GM21367 (cell line): ENCODE measurements around the gene WNT8A.

Experiments
- ATAC-seq: cut with Tn5 transposase; IDR thresholded peaks from one replicate; pipeline ENCODE4 v1.9.1; 2021; ENCODE audit not compliant: unreplicated experiment

WNT8A gene

GRCh38 chr5:138091685-138092084 lies 7.9 kb downstream of the WNT8A start:
- no peak for ATAC-seq

GRCh38 chr5:138092301-138092700 lies 8.5 kb downstream of the WNT8A start:
- no peak for ATAC-seq

- no peak for ATAC-seq
Observed at GRCh38 chr5:138093036-138093435, 9.2 kb downstream of the WNT8A start.

DNA sequence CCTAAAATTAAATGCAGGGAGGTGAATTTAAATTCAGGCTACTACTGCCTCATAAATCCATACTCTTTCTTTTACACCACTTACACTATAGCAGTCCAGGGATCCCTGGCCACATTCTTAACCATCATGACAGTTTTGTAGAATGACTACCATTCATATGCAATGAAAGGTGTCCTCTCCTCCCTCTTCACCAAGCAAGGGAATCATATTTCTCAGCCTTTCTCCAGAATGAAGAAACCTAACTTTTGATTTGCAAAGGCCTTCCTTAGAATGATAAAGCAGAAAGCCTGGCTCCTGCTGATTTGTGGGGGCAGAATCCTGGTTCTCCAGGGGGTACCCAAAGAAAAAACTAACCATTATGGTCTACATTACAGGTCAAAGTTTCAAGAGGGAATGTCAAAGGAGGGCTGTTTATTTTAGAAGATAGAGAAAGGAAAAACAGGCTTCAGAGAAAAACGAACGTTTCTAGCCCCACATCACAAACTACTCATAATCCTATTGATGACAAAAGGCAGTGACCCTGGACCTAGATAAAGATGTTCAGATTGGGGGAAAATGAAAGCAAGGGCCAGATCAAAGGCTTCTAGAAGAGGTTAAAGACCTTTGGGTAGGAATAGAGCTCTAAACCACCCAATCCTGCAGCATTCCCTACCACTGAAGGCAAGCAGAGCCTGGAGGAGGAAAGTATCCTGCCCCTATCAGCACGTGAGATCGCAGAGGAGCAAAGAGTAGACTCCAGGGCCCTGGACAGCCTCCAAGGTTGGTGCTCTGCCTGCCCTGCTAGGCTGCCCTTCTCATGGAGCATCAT lies 11.5 kb downstream of the WNT8A start:
- ATAC-seq, result no peak

DNA sequence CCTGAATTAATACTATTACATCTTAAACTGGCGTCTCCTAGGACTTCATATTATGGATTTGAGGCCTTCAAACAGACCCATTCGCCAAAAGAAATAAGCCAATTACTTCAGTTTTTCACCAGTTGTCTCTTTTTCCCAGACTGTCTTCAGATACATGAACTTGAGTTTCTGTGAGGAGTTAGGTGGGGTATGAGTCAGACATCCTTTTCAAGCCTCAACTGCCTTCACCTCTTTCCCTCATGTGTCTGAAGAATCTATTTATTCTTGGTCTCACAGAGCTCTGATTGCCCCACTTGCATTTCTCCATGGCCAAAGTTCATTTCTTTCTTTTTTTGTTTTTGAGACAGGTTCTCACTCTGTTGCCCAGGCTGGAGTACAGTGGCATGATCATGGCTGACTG lies 12.5 kb downstream of the WNT8A start:
- ATAC-seq, result no peak

DNA sequence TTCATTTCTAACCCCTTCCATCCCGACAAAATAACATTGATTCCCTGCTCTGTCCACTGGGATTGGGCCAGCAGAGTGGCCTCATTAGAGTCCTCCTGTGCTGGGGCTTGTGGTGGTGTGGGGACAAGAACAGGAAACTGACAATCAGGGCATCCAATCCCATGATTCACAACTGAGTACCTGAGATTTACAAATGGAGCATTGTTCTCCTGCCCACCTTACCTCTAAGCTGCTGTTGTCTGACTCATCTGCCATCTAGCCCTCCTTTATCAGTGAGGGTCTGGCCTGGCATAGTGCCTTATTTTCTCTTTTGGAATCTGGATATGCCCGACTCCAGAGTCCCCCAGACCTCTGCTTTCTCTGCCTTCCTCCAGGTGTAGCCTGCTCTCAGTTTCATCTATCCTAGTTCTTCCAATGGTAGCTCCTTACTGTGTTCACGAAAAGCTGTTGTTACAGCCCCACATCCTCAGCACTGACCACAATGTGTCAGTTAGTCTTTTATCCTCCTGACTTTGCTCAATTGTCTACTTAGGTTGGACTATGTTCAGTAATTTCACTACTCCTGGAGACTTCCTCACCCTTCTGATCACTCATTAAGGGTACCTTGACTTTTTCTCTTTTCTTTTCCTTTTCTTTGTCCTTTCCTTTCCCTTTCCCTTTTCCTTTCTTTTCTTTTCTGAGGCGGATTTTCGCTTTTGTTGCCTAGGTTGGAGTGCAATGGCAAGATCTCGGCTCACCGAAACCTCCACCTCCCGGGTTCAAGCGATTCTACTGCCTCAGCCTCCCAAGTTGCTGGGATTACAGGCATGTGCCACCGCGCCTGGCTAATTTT lies 13.4 kb downstream of the WNT8A start:
- no peak for ATAC-seq

DNA sequence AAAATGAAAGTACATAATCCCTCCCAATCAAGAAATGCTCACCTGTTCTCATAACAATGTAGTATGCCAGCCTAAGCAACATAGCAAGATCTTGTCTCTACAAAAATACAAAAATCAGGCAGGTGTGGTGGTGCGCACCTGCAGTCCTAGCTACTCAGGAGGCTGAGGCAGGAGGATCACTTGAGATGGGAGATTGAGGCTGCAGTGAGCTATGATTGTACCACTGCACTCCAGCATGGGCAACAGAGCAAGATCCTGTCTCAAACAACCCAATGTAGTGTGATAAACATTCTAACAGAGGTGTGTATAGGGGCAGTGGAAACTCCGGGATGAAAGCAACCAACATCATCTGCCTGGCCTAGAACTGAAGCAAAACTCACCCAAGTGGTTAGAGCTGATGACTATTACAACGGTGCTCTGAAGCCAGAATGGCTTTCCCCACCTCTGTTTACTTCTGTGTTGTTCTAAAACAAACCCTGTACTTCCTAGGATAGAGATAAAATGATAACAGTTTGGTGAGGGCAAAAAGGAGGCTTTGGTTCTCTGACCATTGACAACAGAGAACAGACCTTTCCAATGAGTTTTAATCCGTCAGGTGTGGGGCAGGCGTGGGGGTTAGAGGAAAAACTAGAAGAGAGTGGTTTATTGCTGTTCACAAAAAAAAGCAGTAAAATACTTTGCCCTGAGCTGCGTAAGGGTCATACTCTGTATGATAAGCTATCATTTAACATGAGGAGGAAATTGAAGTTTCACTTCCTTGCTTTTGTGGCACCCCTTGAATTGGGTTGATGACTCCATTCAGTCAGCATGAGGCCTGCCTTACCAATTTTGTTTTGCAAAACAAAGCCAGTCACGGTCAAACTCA lies 18.9 kb downstream of the WNT8A start:
- no peak for ATAC-seq

DNA sequence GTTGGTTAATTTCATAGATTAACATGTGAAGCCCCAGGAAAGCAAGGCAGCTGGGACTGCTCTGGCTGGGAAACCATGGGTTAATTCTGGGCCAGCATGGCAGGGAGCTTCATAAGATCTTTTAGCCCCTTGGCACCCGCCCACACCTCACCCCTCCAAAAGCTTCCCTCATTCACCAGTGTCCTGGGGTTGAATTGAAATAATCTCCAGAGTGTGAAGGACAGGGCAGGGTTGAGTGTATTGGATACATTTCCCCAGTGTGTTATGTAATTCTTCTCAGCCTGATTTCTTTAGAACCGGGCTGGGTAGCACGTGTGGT lies 19.4 kb downstream of the WNT8A start:
- no peak for ATAC-seq

DNA sequence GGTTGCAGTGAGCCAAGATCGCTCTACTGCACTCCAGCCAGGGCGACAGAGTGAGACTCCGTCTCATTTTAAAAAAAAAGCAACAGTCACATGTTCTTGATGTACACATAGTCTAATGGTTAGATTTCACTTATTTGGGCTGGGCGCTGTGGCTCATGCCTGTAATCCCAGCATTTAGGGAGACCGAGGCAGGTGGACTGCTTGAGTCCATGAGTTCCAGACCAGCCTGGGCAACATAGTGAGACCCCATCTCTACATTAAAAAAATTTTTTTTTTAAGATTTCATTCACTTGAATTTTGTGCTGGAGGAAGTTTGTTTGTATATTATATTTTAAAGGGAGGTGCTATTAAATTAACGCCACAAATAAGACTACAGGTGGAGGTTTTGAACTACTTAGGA lies 21.9 kb downstream of the WNT8A start:
- no peak for ATAC-seq

DNA sequence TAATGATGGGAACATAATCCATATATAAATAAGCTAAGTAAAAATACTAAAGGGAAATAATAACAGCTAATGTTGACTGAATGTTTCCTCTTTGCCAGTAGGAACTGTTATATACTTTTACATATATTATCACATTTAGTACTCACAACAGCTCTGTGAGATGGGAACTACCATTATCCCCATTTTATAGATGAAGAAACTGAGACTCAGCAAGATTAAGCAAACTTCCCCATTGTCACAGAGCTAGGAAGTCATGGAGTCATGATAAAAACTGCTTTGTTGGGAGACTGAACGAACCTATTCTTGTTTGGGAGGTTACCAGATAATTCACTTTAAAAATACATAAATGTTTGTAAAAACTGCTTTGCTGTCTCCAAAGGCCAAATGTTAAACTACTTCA lies 23.4 kb downstream of the WNT8A start:
- ATAC-seq, result no peak

DNA sequence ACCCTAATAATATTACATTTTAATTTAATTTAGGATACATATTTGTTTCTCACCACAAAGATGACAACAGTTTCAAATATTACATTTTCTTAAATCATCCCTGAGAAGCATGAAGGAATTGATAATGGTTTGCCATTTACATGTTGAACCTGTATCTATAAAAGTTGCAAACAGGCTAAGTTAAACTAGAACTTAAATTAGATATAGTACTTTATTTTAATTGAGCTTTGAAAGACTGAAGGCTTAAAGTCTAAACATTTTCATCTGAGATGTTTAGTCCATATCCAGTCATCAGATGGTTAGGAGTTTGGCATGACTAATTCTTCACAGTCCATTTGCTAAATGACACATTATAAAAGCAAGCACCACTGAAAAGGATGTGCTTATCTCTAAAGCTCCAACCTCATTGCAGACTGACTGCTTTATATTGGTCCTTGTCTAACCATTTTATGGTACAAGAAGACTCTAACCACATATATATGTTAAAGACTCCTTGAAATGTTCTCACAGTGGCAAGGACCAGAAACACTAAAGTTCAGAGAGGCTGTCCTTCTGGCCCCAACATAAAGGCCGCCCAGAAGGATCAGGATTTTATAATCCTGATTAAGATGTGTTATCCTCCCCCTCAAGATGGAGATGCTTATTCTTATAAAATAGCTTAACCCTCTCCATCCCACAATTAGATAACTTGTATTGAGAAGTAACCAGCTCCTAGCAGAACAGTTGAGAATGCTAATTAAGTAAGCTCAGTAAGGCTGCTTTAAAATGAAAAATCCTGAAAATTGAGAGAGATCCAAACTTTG lies 25.8 kb downstream of the WNT8A start:
- ATAC-seq, result no peak

DNA sequence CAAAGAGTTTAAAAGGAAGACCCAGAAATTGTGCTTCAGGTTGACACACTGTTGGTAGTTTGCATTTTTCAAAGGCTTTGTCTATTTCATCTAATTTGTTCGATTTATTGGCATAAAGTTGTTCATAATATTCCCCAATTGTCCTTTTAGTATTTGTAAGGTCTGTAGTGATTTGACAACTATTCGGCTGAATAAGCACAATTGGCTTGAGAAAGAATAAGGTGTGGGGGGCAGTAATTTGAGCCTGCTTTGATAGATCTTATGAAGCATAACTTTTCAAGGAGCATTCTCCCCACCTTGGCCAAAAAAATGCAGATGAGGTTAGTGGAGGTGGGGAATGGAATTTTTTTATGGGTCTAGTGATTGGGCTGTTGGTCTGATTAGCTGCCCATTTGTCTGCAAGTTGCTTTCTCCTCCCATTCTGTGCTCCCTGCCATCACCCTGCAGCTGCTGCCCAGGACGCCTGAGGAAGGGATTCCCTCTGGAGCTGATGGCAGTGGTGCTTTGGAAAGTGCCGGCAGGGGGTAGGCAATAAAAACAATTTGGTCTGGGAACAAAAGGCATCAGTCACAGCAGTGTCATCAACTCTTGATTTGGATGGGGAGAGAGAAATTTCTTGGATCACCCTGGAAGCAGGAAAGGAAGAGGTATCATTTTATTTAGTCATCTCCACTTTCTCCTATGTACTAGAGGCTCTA lies 26.6 kb downstream of the WNT8A start:
- ATAC-seq, result no peak

GRCh38 chr5:138111181-138111580 lies 27.3 kb downstream of the WNT8A start:
- ATAC-seq, result no peak

DNA sequence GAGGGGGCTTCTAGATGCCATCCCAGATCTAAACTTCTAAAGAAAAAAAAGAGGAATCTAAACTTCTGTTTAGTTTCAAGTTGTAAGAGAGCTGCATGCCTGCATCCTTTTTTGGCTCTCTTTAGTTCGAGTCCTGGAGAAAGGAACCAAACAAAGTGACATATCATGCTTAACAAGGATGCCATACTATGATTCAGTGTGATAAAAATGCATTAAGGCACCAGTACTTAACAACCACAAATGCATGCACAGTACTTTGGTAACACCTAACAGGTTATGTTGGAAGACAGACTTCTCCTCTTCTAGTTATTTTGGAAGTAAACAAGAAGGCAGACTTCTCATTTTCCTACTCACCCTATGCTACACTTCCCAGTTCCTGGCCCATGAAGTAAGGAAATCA lies 28.1 kb downstream of the WNT8A start:
- no peak for ATAC-seq

DNA sequence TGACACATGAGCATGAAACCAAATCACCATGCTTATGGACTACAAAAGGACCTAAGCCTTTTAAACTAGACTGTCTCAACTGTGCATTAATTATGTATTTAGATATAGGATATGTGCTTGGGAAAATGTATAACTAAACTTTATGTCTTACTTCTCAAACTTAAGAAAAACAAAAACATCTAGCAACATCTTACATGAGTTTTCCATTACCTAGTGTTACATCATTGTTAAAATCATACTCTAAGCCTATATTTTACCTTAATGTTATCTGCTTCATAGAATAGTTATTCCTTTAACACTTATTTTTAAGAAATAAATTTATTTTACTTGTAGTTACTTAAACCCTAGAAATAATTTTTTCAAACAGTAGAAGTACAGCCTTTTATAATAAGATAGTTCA lies 31.4 kb downstream of the WNT8A start:
- ATAC-seq, result no peak

GRCh38 chr5:138128334-138128733 lies 44.5 kb downstream of the WNT8A start:
- ATAC-seq, result no peak

GRCh38 chr5:138129347-138129746 lies 45.5 kb downstream of the WNT8A start:
- no peak for ATAC-seq

DNA sequence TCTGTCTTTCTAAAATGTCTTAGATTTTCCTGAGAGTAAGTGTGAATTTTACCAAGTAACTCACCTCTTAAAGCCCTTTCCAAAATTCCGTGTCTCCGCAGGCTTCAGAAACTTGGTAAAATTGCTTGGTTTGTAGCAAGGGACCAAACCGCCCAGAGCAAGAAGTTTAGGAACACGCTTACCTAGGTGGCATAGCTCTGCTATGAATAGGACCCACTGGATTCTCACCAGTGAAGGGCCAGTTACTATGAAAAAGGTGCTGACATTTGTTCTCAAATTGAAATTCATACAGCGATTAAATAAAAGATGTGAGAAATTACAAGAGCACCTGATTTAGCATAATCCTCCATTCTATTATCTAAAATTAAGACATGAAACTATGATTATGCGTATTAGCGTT lies 48.7 kb downstream of the WNT8A start:
- no peak for ATAC-seq

- ATAC-seq, result no peak
Observed at GRCh38 chr5:138138949-138139780, 55.3 kb downstream of the WNT8A start, which contains the start of gene NME5. NME5 (minus strand) TSS chr5:138139428; CDS start chr5:138138780, 648 bp downstream.
